Activated CD4-positive, alpha-beta memory T cell treated with anti-CD3 and anti-CD28 coated beads, Interleukin-2, amount 10 ng/mL, durations not matched to agents 7 days and 5 days (primary cell): ENCODE results near the gene TRPV4. TPM values are rescaled to one million over a fixed set of nuclear protein-coding genes. Genes with fewer than 3 reads are reported as not detected.

ENCODE experiments used
- CTCF ChIA-PET: fragments of 350-600 bp; sonication (Branson Sonifier 250); formaldehyde crosslinking; loops from one replicate; lab custom pipeline; 2021; ENCODE audit warnings: antibody characterized with exemption, inconsistent platforms; lab: Charles Lee
- POLR2A ChIA-PET: fragments of 350-600 bp; sonication (Branson Sonifier 250); formaldehyde crosslinking; loops from one replicate; lab custom pipeline; 2021; ENCODE audit warnings: antibody characterized with exemption; lab: Charles Lee
- DNase-seq: peaks from one replicate; pipeline ENCODE4 v3.0.0-alpha.2; 2020
- H3K27ac Mint-ChIP-seq: one replicate; pipeline ENCODE4 v1.8.0; 2021; ENCODE audit warnings: mild to moderate bottlenecking, mixed read lengths
- H3K27me3 Mint-ChIP-seq: one replicate; pipeline ENCODE4 v1.8.0; 2021; ENCODE audit warnings: mixed read lengths
- H3K36me3 Mint-ChIP-seq: one replicate; pipeline ENCODE4 v1.8.0; 2021; ENCODE audit warnings: low read depth, mixed read lengths
- H3K4me1 Mint-ChIP-seq: one replicate; pipeline ENCODE4 v1.8.0; 2021; ENCODE audit warnings: mixed read lengths
- H3K4me3 Mint-ChIP-seq: one replicate; pipeline ENCODE4 v1.8.0; 2021; ENCODE audit warnings: mild to moderate bottlenecking, mixed read lengths
- H3K9me3 Mint-ChIP-seq: one replicate; pipeline ENCODE4 v1.8.0; 2021; ENCODE audit warnings: mixed read lengths
- total RNA-seq, 2 experiments: library from RNA; stranded (reverse); gene quantifications; one replicate each; pipeline ENCODE4 v1.2.3, GENCODE V29; 2021

Gene TRPV4
- total RNA-seq, 2 experiments from 2014 or later, result not detected

- Mint-ChIP-seq H3K4me1 (no peaks in the 10 kb centered on the region), H3K27me3 (peaks cover 9% of the 10 kb centered on the region), H3K27ac (no peak overlapping the region), H3K4me3 (no peak overlapping the region), H3K9me3 (no peaks in the 10 kb centered on the region), H3K36me3 (no peaks in the 10 kb centered on the region)
- no peak for DNase-seq
- POLR2A ChIA-PET, result no interaction called here
- CTCF ChIA-PET, result no interaction called here
Observed at GRCh38 chr12:109821968-109822367, 11.2 kb downstream of the TRPV4 start.

GRCh38 chr12:109820816-109821381 lies 12.3 kb downstream of the TRPV4 start:
- POLR2A ChIA-PET, result no interaction called here
- Mint-ChIP-seq H3K36me3 (no peaks in the 10 kb centered on the region), H3K27me3 (peaks cover 9% of the 10 kb centered on the region), H3K27ac (no peak overlapping the region), H3K4me3 (no peak overlapping the region), H3K4me1 (no peaks in the 10 kb centered on the region), H3K9me3 (no peaks in the 10 kb centered on the region)
- CTCF ChIA-PET, result no interaction called here
- DNase-seq, result no peak

- Mint-ChIP-seq H3K4me1 (no peaks in the 10 kb centered on the region), H3K36me3 (no peaks in the 10 kb centered on the region), H3K9me3 (no peaks in the 10 kb centered on the region), H3K27me3 (peaks cover 6% of the 10 kb centered on the region), H3K27ac (no peak overlapping the region), H3K4me3 (no peak overlapping the region)
- POLR2A ChIA-PET, result no interaction called here
- CTCF ChIA-PET, result no interaction called here
- DNase-seq, result no peak
Observed at GRCh38 chr12:109818905-109819500, 14.2 kb downstream of the TRPV4 start.

- Mint-ChIP-seq H3K36me3 (no peaks in the 10 kb centered on the region), H3K9me3 (no peaks in the 10 kb centered on the region), H3K4me1 (no peaks in the 10 kb centered on the region), H3K27ac (no peak overlapping the region), H3K4me3 (no peak overlapping the region), H3K27me3 (peaks cover 6% of the 10 kb centered on the region)
- DNase-seq, result no peak
- CTCF ChIA-PET, result no interaction called here
- POLR2A ChIA-PET, result no interaction called here
Observed at GRCh38 chr12:109818253-109818652, 14.9 kb downstream of the TRPV4 start.

GRCh38 chr12:109817627-109818231 lies 15.5 kb downstream of the TRPV4 start:
- H3K36me3 Mint-ChIP-seq, result no peaks in the 10 kb centered on the region
- POLR2A ChIA-PET, result no interaction called here
- H3K9me3 Mint-ChIP-seq, result no peaks in the 10 kb centered on the region
- H3K27ac Mint-ChIP-seq, result no peak overlapping the region
- H3K4me1 Mint-ChIP-seq, result no peaks in the 10 kb centered on the region
- no peak overlapping the region for H3K4me3 Mint-ChIP-seq
- peaks cover 6% of the 10 kb centered on the region for H3K27me3 Mint-ChIP-seq
- DNase-seq, result no peak
- CTCF ChIA-PET, result no interaction called here

GRCh38 chr12:109816870-109817269 lies 16.3 kb downstream of the TRPV4 start:
- H3K36me3 Mint-ChIP-seq, result no peaks in the 10 kb centered on the region
- H3K27me3 Mint-ChIP-seq, result peaks cover 6% of the 10 kb centered on the region
- CTCF ChIA-PET, result no interaction called here
- H3K4me1 Mint-ChIP-seq, result no peaks in the 10 kb centered on the region
- DNase-seq, result no peak
- H3K4me3 Mint-ChIP-seq, result no peak overlapping the region
- H3K9me3 Mint-ChIP-seq, result no peaks in the 10 kb centered on the region
- POLR2A ChIA-PET, result no interaction called here
- no peak overlapping the region for H3K27ac Mint-ChIP-seq

- no peak overlapping the region for H3K4me3 Mint-ChIP-seq
- H3K9me3 Mint-ChIP-seq, result no peaks in the 10 kb centered on the region
- ChIA-PET CTCF (interaction anchor here (0.6 to 1.1 kb wide), 2 partner anchors 10 to 12 kb away, joined by 3 read pairs; no protein-coding TSS in a partner anchor), POLR2A (no interaction called here)
- no peak for DNase-seq
- H3K4me1 Mint-ChIP-seq, result no peaks in the 10 kb centered on the region
- no peaks in the 10 kb centered on the region for H3K36me3 Mint-ChIP-seq
- H3K27ac Mint-ChIP-seq, result no peak overlapping the region
- peaks cover 4% of the 10 kb centered on the region for H3K27me3 Mint-ChIP-seq
Observed at GRCh38 chr12:109815757-109816617, 17.2 kb downstream of the TRPV4 start.

- H3K27me3 Mint-ChIP-seq, result peaks cover 4% of the 10 kb centered on the region
- no peaks in the 10 kb centered on the region for H3K36me3 Mint-ChIP-seq
- DNase-seq, result no peak
- no peak overlapping the region for H3K4me3 Mint-ChIP-seq
- H3K9me3 Mint-ChIP-seq, result no peaks in the 10 kb centered on the region
- ChIA-PET CTCF (interaction anchor here (1.1 kb wide), 1 partner anchor 11 kb away, joined by 3 read pairs; no protein-coding TSS in a partner anchor), POLR2A (no interaction called here)
- H3K4me1 Mint-ChIP-seq, result no peaks in the 10 kb centered on the region
- no peak overlapping the region for H3K27ac Mint-ChIP-seq
Observed at GRCh38 chr12:109815225-109815624, 18.0 kb downstream of the TRPV4 start.

- DNase-seq, result no peak
- Mint-ChIP-seq H3K4me1 (no peaks in the 10 kb centered on the region), H3K27me3 (peaks cover 4% of the 10 kb centered on the region), H3K4me3 (no peak overlapping the region), H3K36me3 (no peaks in the 10 kb centered on the region), H3K27ac (no peak overlapping the region), H3K9me3 (no peaks in the 10 kb centered on the region)
- ChIA-PET POLR2A (no interaction called here), CTCF (interaction anchor here (0.6 kb wide), 1 partner anchor 24 kb away, joined by 3 read pairs; no protein-coding TSS in a partner anchor)
Observed at GRCh38 chr12:109814600-109815150, 18.5 kb downstream of the TRPV4 start.

GRCh38 chr12:109813810-109814416 lies 19.3 kb downstream of the TRPV4 start:
- H3K27ac Mint-ChIP-seq, result no peak overlapping the region
- H3K9me3 Mint-ChIP-seq, result no peaks in the 10 kb centered on the region
- no peak for DNase-seq
- no peaks in the 10 kb centered on the region for H3K4me1 Mint-ChIP-seq
- no peak overlapping the region for H3K4me3 Mint-ChIP-seq
- H3K27me3 Mint-ChIP-seq, result no peaks in the 10 kb centered on the region
- H3K36me3 Mint-ChIP-seq, result no peaks in the 10 kb centered on the region
- ChIA-PET CTCF (no interaction called here), POLR2A (no interaction called here)

GRCh38 chr12:109811624-109811995 lies 21.6 kb downstream of the TRPV4 start:
- Mint-ChIP-seq H3K4me1 (no peaks in the 10 kb centered on the region), H3K9me3 (no peaks in the 10 kb centered on the region), H3K27ac (no peak overlapping the region), H3K36me3 (no peaks in the 10 kb centered on the region), H3K27me3 (no peaks in the 10 kb centered on the region), H3K4me3 (no peak overlapping the region)
- CTCF ChIA-PET, result no interaction called here
- DNase-seq, result no peak
- POLR2A ChIA-PET, result no interaction called here

- Mint-ChIP-seq H3K27ac (no peak overlapping the region), H3K36me3 (no peaks in the 10 kb centered on the region), H3K4me1 (no peaks in the 10 kb centered on the region), H3K4me3 (no peak overlapping the region), H3K27me3 (no peaks in the 10 kb centered on the region), H3K9me3 (no peaks in the 10 kb centered on the region)
- DNase-seq, result no peak
- POLR2A ChIA-PET, result no interaction called here
- CTCF ChIA-PET, result interaction anchor here (0.8 kb wide), 1 partner anchor 35 kb away, joined by 3 read pairs; no protein-coding TSS in a partner anchor
Observed at GRCh38 chr12:109810954-109811623, 22.1 kb downstream of the TRPV4 start.
